ENCODE results near the gene TTC1. TPM values are rescaled to one million over a fixed set of nuclear protein-coding genes. Genes with fewer than 3 reads are reported as not detected.
A peak's percentile ranks its signal among the peaks of the same experiment; 100 is the strongest.
"Not testable (repeated sequence)": the region's sequence is repeated elsewhere in the genome, so short reads cannot be mapped to it uniquely, and the experiment has no call there.

The TTC1 gene
- total RNA-seq, 2 donors from 2014 or later, result 24.0 to 24.3 TPM

DNA sequence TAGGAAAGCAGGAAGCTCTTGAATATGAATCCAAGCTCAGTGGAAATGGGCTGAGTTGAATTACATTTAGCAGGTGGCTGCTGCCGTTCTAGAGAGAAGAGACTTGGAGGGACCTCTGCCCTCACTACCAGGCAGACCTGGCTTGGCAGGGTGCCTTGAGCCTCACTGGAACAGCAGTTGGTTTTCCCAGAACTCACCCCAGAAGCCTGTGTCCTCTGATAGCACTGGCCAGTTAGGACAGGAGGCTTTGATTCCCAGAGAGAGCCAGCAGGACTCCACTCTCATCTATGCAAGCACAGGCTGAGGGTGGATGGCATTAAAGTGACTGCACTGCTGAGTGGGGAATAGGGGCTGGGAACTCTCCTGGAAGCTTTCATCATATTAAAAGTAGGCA, 55.5 kb downstream of the TTC1 start:
- H3K4me3 Mint-ChIP-seq, result no peak overlapping the region
- H3K27ac Mint-ChIP-seq, result no peak overlapping the region
- peaks cover 7% of the 10 kb centered on the region for H3K4me1 Mint-ChIP-seq

DNA sequence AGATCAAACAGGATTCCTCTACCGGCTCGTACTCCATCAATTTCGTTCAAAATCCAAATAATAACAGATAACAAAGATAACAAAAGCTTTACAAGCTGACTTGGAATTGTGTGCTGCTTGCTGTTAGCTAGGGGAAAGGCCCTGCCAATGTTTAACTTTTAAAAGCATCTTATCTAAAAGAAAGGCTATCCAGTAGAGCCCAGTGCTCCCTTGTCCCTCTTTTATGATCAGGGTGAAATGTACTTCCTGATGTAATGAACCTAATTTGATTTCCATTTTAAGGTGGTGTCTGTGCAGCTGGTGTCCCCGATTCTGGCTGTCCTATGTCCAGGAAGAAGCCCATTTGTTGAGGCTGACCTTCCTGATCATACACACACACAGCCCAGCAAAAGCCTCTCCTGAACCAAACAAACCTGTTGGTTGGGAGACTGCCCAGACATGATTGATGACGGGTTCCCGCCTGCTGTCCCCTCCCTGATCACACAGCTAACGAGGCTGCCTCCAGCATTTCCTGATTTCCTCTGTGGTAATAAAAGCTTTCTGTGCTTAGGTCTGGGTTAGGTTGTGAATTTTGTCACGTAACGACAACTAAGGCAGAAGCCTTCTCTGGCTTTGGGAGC, 56.2 kb downstream of the TTC1 start:
- Mint-ChIP-seq H3K27ac (no peak overlapping the region), H3K4me3 (no peak overlapping the region), H3K36me3 (ENCODE audit: low read depth) (peaks cover 5% of the 10 kb centered on the region), H3K27me3 (no peaks in the 10 kb centered on the region), H3K4me1 (peaks cover 7% of the 10 kb centered on the region)
- ATAC-seq (no peak), DNase-seq (no peak)
- H3K9me3 ChIP-seq (ENCODE audit: control insufficient read depth, low read length, poor library complexity, severe bottlenecking), result no peaks in the 10 kb centered on the region

More for the DNA sequence above, 55.5 kb downstream of the TTC1 start:
- Mint-ChIP-seq H3K27me3 (no peaks in the 10 kb centered on the region), H3K36me3 (ENCODE audit: low read depth) (peaks cover 5% of the 10 kb centered on the region)
- DNase-seq, result no peak
- no peaks in the 10 kb centered on the region for H3K9me3 ChIP-seq (ENCODE audit: control insufficient read depth, low read length, poor library complexity, severe bottlenecking)
- no peak for ATAC-seq

DNA sequence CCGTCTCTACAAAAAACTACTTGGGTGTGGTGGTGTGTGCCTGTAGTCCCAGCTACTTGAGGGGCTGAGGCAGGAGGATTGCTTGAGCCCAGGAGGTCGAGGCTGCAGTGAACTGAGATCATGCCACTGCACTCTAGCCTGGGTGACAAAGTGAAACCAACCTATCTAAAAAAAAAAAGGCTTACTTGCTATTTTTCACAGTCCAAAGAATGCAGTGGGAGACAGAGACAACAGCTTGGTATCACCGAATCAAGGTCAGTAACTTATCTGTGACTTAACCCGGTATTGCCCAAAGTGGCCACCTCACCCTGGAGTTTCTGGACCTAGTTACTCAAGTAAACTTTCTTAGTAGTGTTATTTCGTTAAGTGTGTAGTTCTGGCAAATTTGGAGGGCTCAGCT, 60.2 kb downstream of the TTC1 start:
- not testable (repeated sequence) for H3K27ac Mint-ChIP-seq; H3K27me3 Mint-ChIP-seq; H3K36me3 Mint-ChIP-seq (ENCODE audit: low read depth); H3K9me3 ChIP-seq (ENCODE audit: control insufficient read depth, low read length, poor library complexity, severe bottlenecking); ATAC-seq; H3K4me3 Mint-ChIP-seq; H3K4me1 Mint-ChIP-seq; DNase-seq

DNA sequence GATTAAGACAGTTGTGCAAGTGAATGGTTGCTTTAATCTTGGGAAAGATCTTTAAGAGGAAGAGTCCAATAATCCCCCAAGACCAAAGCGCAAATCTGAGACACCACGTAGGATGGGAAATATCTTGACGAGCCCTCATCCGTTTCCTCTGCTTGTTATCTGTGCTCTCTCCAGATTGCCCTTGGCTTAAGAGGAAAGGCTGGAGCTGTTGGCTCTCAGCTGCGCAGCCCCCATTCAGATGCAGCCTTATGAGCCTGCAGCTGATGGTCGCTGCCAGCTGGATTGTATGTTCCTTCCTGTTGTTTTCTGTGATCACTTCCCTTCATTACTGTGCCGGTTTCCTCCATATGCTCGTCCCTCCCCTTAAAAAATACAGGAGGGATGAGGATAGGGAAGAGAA, 62.6 kb downstream of the TTC1 start:
- no peak for ATAC-seq

DNA sequence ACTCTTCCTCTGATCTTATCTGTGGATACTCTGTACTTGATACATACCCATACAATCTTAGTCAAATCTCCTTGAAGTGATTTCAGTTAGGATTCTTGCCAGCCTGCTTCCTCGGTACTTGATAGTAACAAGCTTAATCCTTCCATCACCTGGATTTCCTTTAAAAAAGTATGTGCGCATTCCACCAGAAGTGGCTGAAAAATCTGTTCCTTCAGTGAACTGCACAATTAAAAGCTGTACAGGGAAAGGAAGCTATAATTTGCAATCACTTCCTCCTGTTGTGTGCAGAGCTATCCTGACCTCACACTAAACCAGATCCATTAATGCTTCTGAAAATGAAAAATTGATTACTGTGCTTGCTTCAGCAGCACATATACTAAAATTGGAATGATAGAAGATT, 63.0 kb downstream of the TTC1 start:
- no peaks in the 10 kb centered on the region for H3K4me1 Mint-ChIP-seq
- no peaks in the 10 kb centered on the region for H3K9me3 ChIP-seq (ENCODE audit: control insufficient read depth, low read length, poor library complexity, severe bottlenecking)
- no peak overlapping the region for H3K4me3 Mint-ChIP-seq
- DNase-seq (no peak), ATAC-seq (no peak)
- H3K27ac Mint-ChIP-seq, result peak overlapping the region; percentile 53
- H3K36me3 Mint-ChIP-seq (ENCODE audit: low read depth), result no peaks in the 10 kb centered on the region
- H3K27me3 Mint-ChIP-seq, result no peaks in the 10 kb centered on the region

More for the DNA sequence above, 62.6 kb downstream of the TTC1 start:
- Mint-ChIP-seq H3K27me3 (no peaks in the 10 kb centered on the region), H3K27ac (peak overlapping the region; percentile 53), H3K4me3 (no peak overlapping the region), H3K36me3 (ENCODE audit: low read depth) (no peaks in the 10 kb centered on the region), H3K4me1 (no peaks in the 10 kb centered on the region)
- DNase-seq, result no peak
- no peaks in the 10 kb centered on the region for H3K9me3 ChIP-seq (ENCODE audit: control insufficient read depth, low read length, poor library complexity, severe bottlenecking)

DNA sequence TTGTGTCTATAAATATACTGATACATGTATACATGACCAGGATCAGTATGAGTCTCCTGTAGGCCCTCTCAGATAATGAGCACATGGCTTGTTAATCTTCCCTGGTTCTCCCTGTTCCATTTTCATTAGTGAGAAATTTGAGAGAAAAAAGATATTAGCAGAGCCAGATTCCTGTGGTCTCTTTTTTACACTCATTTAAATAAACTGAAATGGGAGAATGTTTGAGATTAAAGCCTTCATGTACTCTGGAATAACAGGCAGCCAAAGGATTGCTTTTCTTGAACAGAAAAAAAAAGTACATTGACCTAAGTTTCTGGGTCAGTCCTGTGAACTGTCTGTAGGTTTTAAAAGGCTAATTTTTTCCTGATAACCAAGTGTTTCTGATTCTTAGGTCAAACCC, 66.1 kb downstream of the TTC1 start:
- H3K36me3 Mint-ChIP-seq (ENCODE audit: low read depth), result no peaks in the 10 kb centered on the region
- H3K27ac Mint-ChIP-seq, result no peak overlapping the region
- no peak for ATAC-seq
- no peak for DNase-seq
- H3K9me3 ChIP-seq (ENCODE audit: control insufficient read depth, low read length, poor library complexity, severe bottlenecking), result no peaks in the 10 kb centered on the region
- no peak overlapping the region for H3K4me3 Mint-ChIP-seq
- peaks cover 2% of the 10 kb centered on the region for H3K4me1 Mint-ChIP-seq
- H3K27me3 Mint-ChIP-seq, result no peaks in the 10 kb centered on the region

DNA sequence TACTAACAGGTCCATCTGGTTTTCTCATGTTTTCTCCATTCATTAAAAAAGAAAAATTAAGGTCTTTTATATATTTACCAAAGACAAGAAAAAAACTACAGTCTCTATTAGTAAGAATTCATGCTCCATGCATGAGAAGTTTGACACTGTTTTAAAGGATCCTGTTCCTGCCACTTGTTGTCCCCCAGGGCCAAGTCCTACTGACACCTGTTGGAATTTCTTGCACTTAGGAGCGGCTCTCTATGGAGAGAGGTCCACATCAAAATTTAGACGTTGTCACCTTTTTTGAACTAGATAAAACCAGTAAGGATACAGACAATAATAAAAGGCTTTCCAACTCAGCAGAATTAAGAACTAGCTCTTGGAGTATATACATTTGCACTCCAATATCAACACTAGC, 68.1 kb downstream of the TTC1 start:
- no peak overlapping the region for H3K4me3 Mint-ChIP-seq
- no peak for DNase-seq
- H3K36me3 Mint-ChIP-seq (ENCODE audit: low read depth), result no peaks in the 10 kb centered on the region
- no peaks in the 10 kb centered on the region for H3K9me3 ChIP-seq (ENCODE audit: control insufficient read depth, low read length, poor library complexity, severe bottlenecking)
- H3K27ac Mint-ChIP-seq, result no peak overlapping the region
- no peaks in the 10 kb centered on the region for H3K27me3 Mint-ChIP-seq
- no peak for ATAC-seq
- peaks cover 2% of the 10 kb centered on the region for H3K4me1 Mint-ChIP-seq

DNA sequence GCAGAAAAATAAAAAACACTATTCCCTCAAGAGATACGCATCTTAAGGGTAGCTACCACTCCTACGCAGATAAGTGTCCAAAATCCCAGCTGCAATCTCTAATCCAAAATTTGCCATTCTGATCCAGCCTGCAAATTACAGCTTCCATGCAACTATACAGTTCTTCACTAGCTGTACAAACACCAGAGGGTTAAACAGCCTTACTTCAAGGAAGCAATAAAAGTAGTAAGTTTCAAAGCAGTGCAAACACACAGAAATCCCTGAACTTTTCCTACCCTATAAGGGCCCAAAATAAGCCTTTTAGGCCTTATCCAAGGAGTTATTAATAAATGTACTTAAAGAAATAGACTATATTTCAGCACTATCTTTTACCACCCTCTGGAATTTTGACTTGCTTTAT, 70.8 kb downstream of the TTC1 start:
- no peaks in the 10 kb centered on the region for H3K36me3 Mint-ChIP-seq (ENCODE audit: low read depth)
- peaks cover 6% of the 10 kb centered on the region for H3K4me1 Mint-ChIP-seq
- H3K4me3 Mint-ChIP-seq, result no peak overlapping the region
- H3K27ac Mint-ChIP-seq, result no peak overlapping the region
- no peak for DNase-seq
- no peaks in the 10 kb centered on the region for H3K9me3 ChIP-seq (ENCODE audit: control insufficient read depth, low read length, poor library complexity, severe bottlenecking)
- no peak for ATAC-seq
- H3K27me3 Mint-ChIP-seq, result no peaks in the 10 kb centered on the region

DNA sequence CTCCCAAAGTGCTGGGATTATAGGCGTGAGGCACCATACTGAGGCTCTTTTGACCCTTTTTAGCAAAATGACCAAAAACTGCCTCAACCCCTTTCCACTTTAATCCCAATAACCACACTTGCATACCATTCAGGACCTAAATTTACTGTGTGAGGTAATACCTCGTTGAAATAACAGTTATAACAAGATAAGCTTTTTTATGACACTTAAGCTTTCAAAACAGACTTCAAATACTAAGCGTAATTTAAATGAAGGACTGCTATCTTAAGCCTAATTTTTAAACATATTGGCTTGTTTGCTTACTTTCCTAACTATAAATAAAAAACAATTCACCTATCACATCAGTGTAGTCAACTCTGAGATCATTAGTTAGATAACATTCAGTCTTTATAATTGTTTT, 72.6 kb downstream of the TTC1 start:
- no peak for DNase-seq
- Mint-ChIP-seq H3K4me1 (peaks cover 6% of the 10 kb centered on the region), H3K27me3 (no peaks in the 10 kb centered on the region), H3K36me3 (ENCODE audit: low read depth) (no peaks in the 10 kb centered on the region), H3K27ac (no peak overlapping the region), H3K4me3 (no peak overlapping the region)
- no peak for ATAC-seq
- H3K9me3 ChIP-seq (ENCODE audit: control insufficient read depth, low read length, poor library complexity, severe bottlenecking), result no peaks in the 10 kb centered on the region

DNA sequence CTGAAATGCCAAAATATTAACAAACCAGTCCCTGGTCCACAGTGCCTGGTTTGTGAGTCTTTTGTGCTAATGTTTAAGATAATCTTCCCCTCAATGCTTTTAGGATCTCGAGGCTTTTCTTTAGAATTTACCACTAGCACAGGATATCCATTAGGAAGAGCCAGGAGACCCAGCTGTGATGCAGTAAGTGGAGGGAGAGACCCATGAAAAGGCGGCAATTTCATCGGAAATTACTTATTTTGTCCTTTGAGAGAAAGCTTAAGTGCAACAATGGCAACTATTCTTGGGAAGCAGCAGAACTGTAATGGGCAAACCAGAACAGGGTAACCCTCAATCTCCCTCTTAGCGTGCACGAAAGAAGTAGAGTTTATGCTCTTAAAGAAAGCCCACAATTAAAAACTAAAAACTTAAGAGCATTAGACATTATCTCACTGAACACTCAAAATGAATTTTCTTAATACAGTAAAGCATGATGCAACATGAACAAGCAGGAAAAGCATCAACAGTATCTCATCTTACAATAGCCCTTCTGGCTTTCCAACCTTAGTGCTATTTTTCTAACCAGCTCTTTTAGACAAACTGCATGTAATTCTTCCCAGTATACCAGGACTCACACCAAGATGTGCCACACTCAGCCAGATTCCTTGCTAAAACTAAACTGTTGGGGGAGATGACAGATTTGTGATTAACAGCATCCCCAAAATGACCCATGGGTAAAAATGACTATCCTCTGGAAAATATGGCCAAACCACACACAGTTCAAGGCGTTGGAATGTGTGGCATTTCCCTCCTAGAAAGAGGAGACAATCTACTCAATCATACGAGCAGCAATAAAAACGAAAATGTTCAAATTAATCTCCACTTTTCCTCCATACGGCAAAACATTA, 73.9 kb downstream of the TTC1 start:
- DNase-seq (no peak), ATAC-seq (no peak)
- H3K27ac Mint-ChIP-seq, result no peak overlapping the region
- H3K4me3 Mint-ChIP-seq, result no peak overlapping the region
- H3K4me1 Mint-ChIP-seq, result peaks cover 6% of the 10 kb centered on the region
- H3K27me3 Mint-ChIP-seq, result no peaks in the 10 kb centered on the region
- H3K9me3 ChIP-seq (ENCODE audit: control insufficient read depth, low read length, poor library complexity, severe bottlenecking), result no peaks in the 10 kb centered on the region
- H3K36me3 Mint-ChIP-seq (ENCODE audit: low read depth), result no peaks in the 10 kb centered on the region

DNA sequence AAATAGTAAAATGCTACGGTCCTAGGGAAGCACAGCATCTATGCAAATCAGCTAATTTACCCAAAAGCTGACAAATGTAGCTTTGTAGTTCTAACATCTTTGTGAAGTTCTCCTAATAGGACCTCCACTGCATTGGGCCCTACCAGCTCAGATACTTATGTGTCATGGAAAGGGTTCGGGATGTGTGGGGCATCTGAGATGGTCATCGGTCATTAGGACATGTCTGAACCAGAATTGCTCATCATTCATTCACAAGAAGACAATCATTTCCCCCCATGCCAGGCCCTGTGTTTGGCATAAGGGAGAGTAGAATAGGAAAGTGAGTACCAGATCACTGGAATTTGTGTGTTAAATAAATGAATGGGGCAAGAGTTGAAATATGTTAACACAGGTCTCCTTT, 74.6 kb downstream of the TTC1 start:
- peaks cover 4% of the 10 kb centered on the region for H3K4me1 Mint-ChIP-seq
- no peak for ATAC-seq
- no peaks in the 10 kb centered on the region for H3K9me3 ChIP-seq (ENCODE audit: control insufficient read depth, low read length, poor library complexity, severe bottlenecking)
- DNase-seq, result no peak
- no peak overlapping the region for H3K4me3 Mint-ChIP-seq
- H3K27me3 Mint-ChIP-seq, result no peaks in the 10 kb centered on the region
- no peak overlapping the region for H3K27ac Mint-ChIP-seq
- H3K36me3 Mint-ChIP-seq (ENCODE audit: low read depth), result no peaks in the 10 kb centered on the region

DNA sequence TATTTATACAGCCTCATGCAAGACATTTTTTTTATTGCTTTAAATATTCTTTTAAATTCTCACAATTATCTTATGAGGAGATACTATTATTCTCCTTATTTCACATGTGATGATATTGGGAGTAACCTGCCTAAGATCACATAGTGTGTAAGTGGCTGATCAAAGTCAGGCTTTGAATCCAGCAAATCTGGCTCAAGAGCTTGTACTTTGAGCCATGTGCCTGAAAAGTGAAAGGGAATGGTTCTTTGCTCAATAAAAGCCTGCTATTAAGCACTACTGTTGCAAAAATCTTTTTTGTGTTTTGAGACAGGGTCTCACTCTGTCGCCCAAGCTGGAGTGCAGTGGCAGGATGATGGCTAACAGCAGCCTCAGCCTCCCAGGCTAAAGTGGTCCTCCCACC, 75.2 kb downstream of the TTC1 start:
- H3K27ac Mint-ChIP-seq, result peak overlapping the region; percentile 14
- H3K9me3 ChIP-seq (ENCODE audit: control insufficient read depth, low read length, poor library complexity, severe bottlenecking), result no peaks in the 10 kb centered on the region
- no peaks in the 10 kb centered on the region for H3K27me3 Mint-ChIP-seq
- H3K4me1 Mint-ChIP-seq, result peaks cover 6% of the 10 kb centered on the region
- no peak overlapping the region for H3K4me3 Mint-ChIP-seq
- H3K36me3 Mint-ChIP-seq (ENCODE audit: low read depth), result no peaks in the 10 kb centered on the region
- DNase-seq, result no peak
- no peak for ATAC-seq

DNA sequence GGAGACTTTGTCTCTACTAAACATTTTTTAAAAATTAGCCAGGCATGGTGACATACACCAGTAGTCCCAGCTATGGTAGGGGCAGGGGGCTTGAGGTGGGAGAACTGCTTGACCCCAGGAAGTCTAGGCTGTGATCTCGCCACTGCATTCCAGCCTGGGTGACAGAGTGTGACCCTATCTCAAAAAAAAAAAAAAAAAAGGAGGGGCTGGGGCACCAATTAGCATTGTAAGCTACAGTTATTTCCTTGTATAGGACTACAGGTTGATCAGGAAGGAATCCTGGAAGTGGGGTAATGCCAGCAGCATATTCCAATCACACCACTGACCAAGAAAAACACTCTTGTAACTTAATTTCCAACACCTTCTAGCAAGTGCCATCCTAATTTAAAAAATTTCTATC, 78.3 kb downstream of the TTC1 start:
- Mint-ChIP-seq H3K4me3 (no peak overlapping the region), H3K27me3 (no peaks in the 10 kb centered on the region), H3K27ac (no peak overlapping the region), H3K36me3 (ENCODE audit: low read depth) (no peaks in the 10 kb centered on the region), H3K4me1 (peaks cover 8% of the 10 kb centered on the region)
- no peaks in the 10 kb centered on the region for H3K9me3 ChIP-seq (ENCODE audit: control insufficient read depth, low read length, poor library complexity, severe bottlenecking)
- DNase-seq (no peak), ATAC-seq (no peak)

DNA sequence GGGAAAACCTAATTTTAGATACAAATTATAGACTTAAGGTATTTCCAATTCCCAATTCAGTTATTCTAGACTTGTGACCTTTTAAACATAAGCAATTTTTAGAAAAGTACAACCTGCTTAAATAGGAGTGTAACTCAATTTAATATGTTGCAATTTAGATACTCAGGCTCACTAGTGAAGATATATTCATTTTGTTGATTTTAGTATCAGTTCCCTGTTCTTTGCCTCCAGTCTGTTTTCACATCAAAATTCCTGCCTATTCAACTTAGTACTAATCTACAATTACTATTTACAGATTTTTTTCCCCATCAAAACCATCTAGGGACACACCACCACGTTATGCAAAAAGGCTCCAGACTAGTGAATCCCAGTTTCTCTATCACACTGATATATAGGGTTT, 79.9 kb downstream of the TTC1 start:
- peaks cover 10% of the 10 kb centered on the region for H3K4me1 Mint-ChIP-seq
- H3K9me3 ChIP-seq (ENCODE audit: control insufficient read depth, low read length, poor library complexity, severe bottlenecking), result no peaks in the 10 kb centered on the region

More for the DNA sequence above, 79.9 kb downstream of the TTC1 start:
- ATAC-seq (no peak), DNase-seq (no peak)
- no peak overlapping the region for H3K4me3 Mint-ChIP-seq
- H3K36me3 Mint-ChIP-seq (ENCODE audit: low read depth), result peaks cover 5% of the 10 kb centered on the region
- H3K27me3 Mint-ChIP-seq, result no peaks in the 10 kb centered on the region
- no peak overlapping the region for H3K27ac Mint-ChIP-seq
